NCI-H2196 (cell line): ENCODE results near the gene ADH7.
"Not testable (repeated sequence)": the region's sequence is repeated elsewhere in the genome, so short reads cannot be mapped to it uniquely, and the experiment has no call there.

Experiments
- DNase-seq: peaks from one replicate; lab custom pipeline; 2025; ENCODE audit not compliant: unreplicated experiment; lab: John Stamatoyannopoulos, UW

The ADH7 gene

DNA sequence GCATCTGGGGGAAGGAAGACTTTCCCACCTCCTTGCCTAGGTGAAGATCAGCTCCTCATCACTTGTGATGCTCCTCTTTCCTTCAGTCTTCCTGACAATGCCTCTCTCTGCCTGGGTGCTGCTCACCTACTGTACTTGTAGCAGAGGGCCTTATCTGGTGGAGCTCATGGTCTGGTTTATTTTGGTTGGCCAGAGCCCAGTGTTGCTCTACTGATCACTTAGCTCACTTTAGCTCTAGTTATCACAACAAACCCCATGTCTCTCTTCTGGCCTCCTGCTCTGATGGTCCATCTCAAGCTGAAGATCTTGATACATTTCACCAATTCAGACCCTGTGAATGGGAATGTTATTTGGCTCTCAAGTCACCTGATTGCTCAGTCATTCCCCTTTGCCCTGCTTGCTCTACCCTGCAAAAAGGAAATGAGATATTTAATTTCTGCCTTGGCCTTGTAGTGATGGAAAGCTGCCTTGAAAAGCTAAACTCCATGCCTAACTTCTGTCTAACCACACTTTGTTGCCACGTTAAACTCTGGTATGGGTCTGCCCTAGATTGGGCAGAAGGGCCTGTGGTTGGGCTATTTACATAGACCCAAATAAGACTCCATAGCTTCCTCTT, 52.3 kb downstream of the ADH7 start:
- no peak for DNase-seq

DNA sequence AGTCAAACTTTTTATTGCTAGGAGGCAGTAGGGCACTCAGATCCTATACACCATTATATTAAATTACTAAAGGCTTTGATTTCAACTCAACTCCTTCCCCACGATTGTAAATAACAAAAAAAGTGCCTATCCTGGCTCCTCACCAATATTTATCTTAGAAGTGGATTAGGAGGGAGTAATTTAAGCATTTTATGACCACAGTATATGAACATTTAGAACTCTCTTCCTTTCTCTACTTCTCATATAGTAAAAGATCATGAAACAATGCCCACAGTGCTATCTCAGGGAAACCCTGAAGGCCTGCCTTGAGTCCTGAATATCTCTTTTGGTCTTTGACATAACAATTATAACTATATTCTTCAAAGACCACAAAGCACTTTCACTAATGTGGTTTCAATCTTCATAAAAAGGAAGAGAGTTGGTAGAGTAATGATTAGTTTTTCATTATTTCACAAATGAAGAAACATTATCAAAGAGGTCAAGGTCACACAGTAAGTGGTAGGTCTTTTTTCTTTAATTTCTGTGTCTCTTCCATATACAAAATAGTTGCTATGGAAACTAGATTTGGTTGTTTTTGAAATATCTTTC, 53.5 kb downstream of the ADH7 start:
- no peak for DNase-seq

DNA sequence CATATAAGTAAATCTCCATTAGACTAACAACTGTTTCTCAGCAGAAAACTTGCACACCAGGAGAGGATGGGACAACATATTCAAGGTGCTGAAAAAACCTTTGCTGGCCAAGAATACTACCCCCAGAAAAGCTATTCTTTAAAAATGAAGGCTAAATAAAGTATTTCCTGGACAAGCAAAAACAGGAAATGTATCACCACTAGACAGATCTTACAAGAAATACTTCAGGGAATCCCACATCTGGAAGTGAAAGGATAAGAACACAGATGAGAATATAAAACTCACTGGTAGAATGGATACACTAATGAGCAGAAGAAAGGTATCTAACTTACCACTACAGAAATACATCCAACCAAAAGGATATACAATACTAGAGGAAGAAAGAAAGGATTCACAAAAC, 55.6 kb downstream of the ADH7 start:
- DNase-seq: no peak

DNA sequence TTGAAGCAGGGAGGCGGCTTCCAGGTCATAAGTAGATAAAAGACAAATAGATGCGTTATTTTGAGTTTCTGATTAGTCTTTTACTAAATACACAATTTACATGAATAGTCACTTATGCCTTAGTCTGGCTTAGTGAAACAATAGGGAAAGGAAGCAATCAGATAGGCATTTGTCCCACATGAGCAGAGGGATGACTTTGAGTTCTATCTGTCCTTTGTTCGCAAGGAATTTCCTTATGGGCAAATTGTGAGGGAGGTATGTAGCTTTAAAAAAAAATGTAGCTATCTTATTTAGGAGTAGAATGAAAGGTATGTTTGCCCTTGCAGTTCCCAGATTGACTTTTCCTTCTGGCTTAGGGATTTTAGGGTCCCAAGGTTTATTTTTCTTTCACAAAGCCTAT, 56.3 kb downstream of the ADH7 start:
- no peak for DNase-seq

DNA sequence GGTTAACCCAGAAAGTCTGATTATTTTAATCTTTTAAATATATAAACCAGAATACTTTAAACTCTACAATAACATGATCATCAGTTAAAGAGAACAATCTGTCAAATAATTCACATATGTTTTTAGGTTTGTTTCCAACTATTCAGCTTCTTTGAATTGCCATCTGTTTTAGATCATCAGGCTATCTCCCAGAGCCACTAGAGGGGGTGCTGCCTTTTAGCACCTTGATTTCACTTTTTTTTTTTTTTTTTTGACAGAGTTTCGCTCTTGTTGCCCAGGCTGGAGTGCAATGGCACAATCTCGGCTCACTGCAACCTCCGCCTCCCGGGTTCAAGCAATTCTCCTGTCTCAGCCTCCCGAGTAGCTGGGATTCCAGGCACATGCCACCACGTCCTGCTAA, 57.8 kb downstream of the ADH7 start:
- DNase-seq: not testable (repeated sequence)

DNA sequence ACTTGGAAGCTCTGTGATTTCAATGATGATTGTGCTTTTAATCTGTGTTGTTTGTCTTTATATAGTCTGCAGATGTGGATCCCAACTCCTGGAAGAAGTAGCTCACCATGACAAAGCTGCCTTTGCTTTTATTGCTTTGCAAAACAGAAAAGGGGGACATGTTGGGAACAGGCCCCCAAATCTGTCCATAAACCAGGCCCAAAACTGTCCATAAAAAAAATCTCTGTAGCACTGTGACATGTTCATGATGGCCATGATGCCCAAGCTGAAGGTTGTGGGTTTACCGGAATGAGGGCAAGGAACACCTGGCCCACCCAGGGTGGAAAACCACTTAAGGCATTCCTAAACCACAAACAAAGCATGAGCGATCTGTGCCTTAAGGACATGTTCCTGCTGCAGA, 62.7 kb downstream of the ADH7 start:
- DNase-seq: not testable (repeated sequence)

DNA sequence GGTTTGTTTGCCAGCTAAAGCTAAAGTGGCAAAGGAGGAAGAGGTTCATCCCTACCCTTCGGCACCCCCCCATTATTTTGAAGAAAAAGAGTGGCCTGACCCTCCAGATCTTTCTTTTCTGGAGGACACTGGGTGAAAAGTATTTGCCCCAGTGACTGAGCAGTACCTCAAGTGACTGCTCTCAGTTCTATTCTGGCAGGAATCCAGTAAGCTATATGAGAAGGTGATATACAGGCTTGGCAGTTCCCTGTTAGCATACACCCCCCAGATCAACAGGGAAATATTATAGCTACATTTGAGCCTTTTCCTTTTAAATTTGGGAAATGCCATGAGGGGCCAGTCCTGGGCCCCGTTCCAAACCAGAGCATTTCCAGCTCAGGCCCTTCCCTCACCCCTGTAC, 67.3 kb downstream of the ADH7 start:
- not testable (repeated sequence) for DNase-seq

DNA sequence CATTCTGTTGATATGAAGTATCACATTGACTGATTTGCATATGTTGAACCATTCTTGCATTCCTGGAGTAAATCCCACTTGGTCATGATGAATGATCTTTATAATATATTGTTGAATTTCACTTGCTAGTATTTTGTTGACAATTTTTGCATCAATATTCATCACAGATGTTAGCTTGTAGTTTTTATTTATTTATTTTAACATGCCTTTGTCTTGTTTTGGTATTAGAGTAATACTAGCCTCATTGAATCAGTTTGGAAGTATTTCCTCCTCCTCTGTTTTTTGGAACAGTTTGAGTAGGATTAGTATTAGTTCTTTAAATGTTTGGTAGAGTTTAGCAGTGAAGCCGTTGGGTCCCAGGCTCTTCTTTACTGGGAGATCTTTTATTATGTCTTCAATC, 68.7 kb downstream of the ADH7 start:
- DNase-seq: no peak

DNA sequence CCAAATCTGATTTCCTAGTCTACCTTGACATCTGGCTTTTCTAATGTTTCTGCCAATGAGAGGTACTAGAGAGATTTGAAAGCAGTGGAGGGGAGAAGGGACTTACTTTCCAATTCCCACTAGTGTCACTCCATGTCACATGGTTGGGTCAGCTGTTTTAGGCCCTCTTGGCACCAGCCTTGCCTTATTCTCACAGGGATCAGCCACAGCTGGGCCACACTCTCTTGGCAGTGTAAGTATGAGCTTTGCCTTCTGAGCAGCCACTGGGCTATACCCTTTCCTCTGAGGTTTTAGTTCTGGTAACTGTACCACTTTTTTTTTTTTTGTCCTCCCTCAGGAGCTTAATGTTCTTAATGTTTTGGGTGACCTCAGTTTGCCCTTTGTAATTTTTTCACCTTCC, 72.4 kb downstream of the ADH7 start:
- DNase-seq: no peak
